ENCODE measurements around the gene ARHGEF17.
"Not testable (repeated sequence)": the region's sequence is repeated elsewhere in the genome, so short reads cannot be mapped to it uniquely, and the experiment has no call there.

Gene ARHGEF17

GRCh38 chr11:73308003-73308960 is at the start of gene ARHGEF17:
ARHGEF17 (plus strand) TSS chr11:73308276; CDS start chr11:73308639, 363 bp downstream.
- DNase-seq (ENCODE audit: low read depth, low spot score) = no peak

GRCh38 chr11:73259406-73260126 is 48.5 kb upstream of the ARHGEF17 start:
- DNase-seq (ENCODE audit: low read depth, low spot score) = no peak

- DNase-seq (ENCODE audit: low read depth, low spot score) = no peak
Observed at GRCh38 chr11:73260127-73260457, 48.0 kb upstream of the ARHGEF17 start.

- no peak for DNase-seq (ENCODE audit: low read depth, low spot score)
Observed at GRCh38 chr11:73262851-73263495, 45.1 kb upstream of the ARHGEF17 start.

GRCh38 chr11:73263640-73264039 is 44.4 kb upstream of the ARHGEF17 start:
- DNase-seq (ENCODE audit: low read depth, low spot score) = no peak

GRCh38 chr11:73265278-73265810 is 42.7 kb upstream of the ARHGEF17 start:
- DNase-seq (ENCODE audit: low read depth, low spot score) = no peak

- no peak for DNase-seq (ENCODE audit: low read depth, low spot score)
Observed at GRCh38 chr11:73265853-73266645, 42.0 kb upstream of the ARHGEF17 start.

- no peak for DNase-seq (ENCODE audit: low read depth, low spot score)
Observed at GRCh38 chr11:73266646-73267020, 41.4 kb upstream of the ARHGEF17 start.

- no peak for DNase-seq (ENCODE audit: low read depth, low spot score)
Observed at GRCh38 chr11:73267122-73267846, 40.8 kb upstream of the ARHGEF17 start.

- DNase-seq (ENCODE audit: low read depth, low spot score) = no peak
Observed at GRCh38 chr11:73267906-73268540, 40.1 kb upstream of the ARHGEF17 start.

- DNase-seq (ENCODE audit: low read depth, low spot score) = no peak
Observed at GRCh38 chr11:73268671-73269271, 39.3 kb upstream of the ARHGEF17 start.

GRCh38 chr11:73269459-73270015 is 38.5 kb upstream of the ARHGEF17 start:
- DNase-seq (ENCODE audit: low read depth, low spot score) = no peak

GRCh38 chr11:73270016-73270854 is 37.8 kb upstream of the ARHGEF17 start:
- no peak for DNase-seq (ENCODE audit: low read depth, low spot score)

GRCh38 chr11:73270855-73271477 is 37.1 kb upstream of the ARHGEF17 start:
- DNase-seq (ENCODE audit: low read depth, low spot score) = no peak

- not testable (repeated sequence) for DNase-seq (ENCODE audit: low read depth, low spot score)
Observed at GRCh38 chr11:73271478-73271865, 36.6 kb upstream of the ARHGEF17 start.

GRCh38 chr11:73271936-73272679 is 36.0 kb upstream of the ARHGEF17 start, which contains the start of gene P2RY6:
P2RY6 (plus strand) TSS chr11:73272338; CDS start chr11:73296519, 24,181 bp downstream.
- DNase-seq (ENCODE audit: low read depth, low spot score) = no peak

- no peak for DNase-seq (ENCODE audit: low read depth, low spot score)
Observed at GRCh38 chr11:73272680-73273038, 35.4 kb upstream of the ARHGEF17 start.
